Left lung (tissue), 10 donors: ENCODE data around the gene LRRC52. TPM values are rescaled to one million over a fixed set of nuclear protein-coding genes. Genes with fewer than 3 reads are reported as not detected.

ENCODE experiments used
- ATAC-seq: fragments of 200-7000 bp; cut with Tn5 transposase; one replicate; pipeline ENCODE4 v1.9.1; 2020; ENCODE audit warnings: moderate library complexity
- DNase-seq, 4 donors: peaks; one replicate each; pipeline ENCODE4 v3.0.0-alpha.2; 2013 to 2020
- H3K27ac ChIP-seq, 2 donors: fragments of 200-600 bp; sonication (generic) in 1 of 2; one replicate each; pipeline versions ENCODE4 v1.5.0 to v1.8.0; 2020 to 2021
- H3K27me3 ChIP-seq, 2 donors: fragments of 200-600 bp; sonication (generic) in 1 of 2; one replicate each; pipeline versions ENCODE4 v1.5.0 to v1.8.0; 2020 to 2021
- H3K36me3 ChIP-seq, 2 donors: fragments of 200-600 bp; sonication (generic) in 1 of 2; one replicate each; pipeline versions ENCODE4 v1.5.0 to v1.8.0; 2020 to 2021
- H3K4me1 ChIP-seq, 2 donors: fragments of 200-600 bp; one replicate each; pipeline ENCODE4 v1.8.0; 2021
- H3K4me3 ChIP-seq, 2 donors: fragments of 200-600 bp; sonication (generic) in 1 of 2; one replicate each; pipeline versions ENCODE4 v1.5.0 to v1.8.0; 2020 to 2021; ENCODE audit warnings: mild to moderate bottlenecking in 1 of 2
- H3K9me3 ChIP-seq, 2 donors: fragments of 200-600 bp; sonication (generic) in 1 of 2; one replicate each; pipeline versions ENCODE4 v1.5.0 to v1.8.0; 2020 to 2021
- CTCF ChIP-seq, 2 donors: fragments of 200-600 bp; sonication (generic) in 1 of 2; IDR thresholded peaks; one replicate each; pipeline versions ENCODE4 v1.5.0 to v1.8.0; 2021; ENCODE audit warnings: antibody characterized with exemption in 2 of 2
- intact Hi-C, 2 donors: fragments of 100-400 bp; cut with DNase I; formaldehyde crosslinking; loops; one replicate each; pipeline versions ENCODE4 v1.11.2 to v1.14.2; 2022
- polyA plus RNA-seq, 6 donors: library from polyadenylated mRNA; unstranded; fragments of 120-200 nt; gene quantifications; one replicate each; pipeline ENCODE4 v1.2.1, GENCODE V29; 2013; ENCODE audit not compliant: insufficient read length in 6 of 6
- total RNA-seq, 2 donors: library from RNA; stranded (reverse); fragmentation: NEBNext Ultra II Directional; extraction: Animal tissue kit (Norgen Biotek cat#: 25700); gene quantifications; one replicate each; pipeline ENCODE4 v1.2.1, GENCODE V29; 2021
- donor health status: DM: no; HTN: yes; CAD: no.
- donor health status: DM: no; HTN: no; CAD: no.

Gene LRRC52
- total and polyA plus RNA-seq, 8 donors: not detected

GRCh38 chr1:165512816-165513215 is 31.0 kb upstream of the LRRC52 start:
- Histone ChIP-seq H3K4me3 (no peak overlapping the region), H3K36me3 (no peaks in the 10 kb centered on the region), H3K27me3 (no peaks in the 10 kb centered on the region), H3K4me1 (no peaks in the 10 kb centered on the region), H3K27ac (no peak overlapping the region), H3K9me3 (no peaks in the 10 kb centered on the region)
- ATAC-seq (no peak), DNase-seq (no peak)
- TF ChIP-seq CTCF (IDR thresholded peaks at IDR 0.05): no peak
- intact Hi-C loops: no loop called here

- DNase-seq: no peak
- Histone ChIP-seq H3K9me3 (no peaks in the 10 kb centered on the region), H3K36me3 (no peaks in the 10 kb centered on the region), H3K27ac (no peak overlapping the region), H3K27me3 (no peaks in the 10 kb centered on the region), H3K4me3 (no peak overlapping the region), H3K4me1 (no peaks in the 10 kb centered on the region)
- intact Hi-C loops: no loop called here
- TF ChIP-seq CTCF (IDR thresholded peaks at IDR 0.05): no peak
- ATAC-seq: no peak
Measured at GRCh38 chr1:165516469-165516868, 27.3 kb upstream of the LRRC52 start.

GRCh38 chr1:165520646-165521045 is 23.2 kb upstream of the LRRC52 start:
- no peaks in the 10 kb centered on the region for H3K4me1 ChIP-seq
- ATAC-seq: no peak
- no peak overlapping the region for H3K4me3 ChIP-seq
- TF ChIP-seq CTCF (IDR thresholded peaks at IDR 0.05): no peak
- DNase-seq: no peak
- H3K9me3 ChIP-seq: peaks cover 0 to 10% of the 10 kb centered on the region in 2 donors
- no peaks in the 10 kb centered on the region for H3K36me3 ChIP-seq
- intact Hi-C loops: no loop called here
- H3K27ac ChIP-seq: no peak overlapping the region
- H3K27me3 ChIP-seq: no peaks in the 10 kb centered on the region

GRCh38 chr1:165524639-165525285 is 19.0 kb upstream of the LRRC52 start:
- intact Hi-C loops: no loop called here
- no peak for TF ChIP-seq CTCF (IDR thresholded peaks at IDR 0.05)
- Histone ChIP-seq H3K9me3 (peaks cover 0 to 10% of the 10 kb centered on the region in 2 donors), H3K36me3 (no peaks in the 10 kb centered on the region), H3K4me1 (no peaks in the 10 kb centered on the region), H3K27ac (no peak overlapping the region), H3K27me3 (no peaks in the 10 kb centered on the region), H3K4me3 (no peak overlapping the region)
- no peak for DNase-seq
- no peak for ATAC-seq

- H3K27me3 ChIP-seq: no peaks in the 10 kb centered on the region
- no peak for DNase-seq
- no peak for ATAC-seq
- no peak overlapping the region for H3K4me3 ChIP-seq
- H3K27ac ChIP-seq: no peak overlapping the region
- H3K9me3 ChIP-seq: peaks cover 0 to 10% of the 10 kb centered on the region in 2 donors
- no peak for TF ChIP-seq CTCF (IDR thresholded peaks at IDR 0.05)
- H3K4me1 ChIP-seq: no peaks in the 10 kb centered on the region
- intact Hi-C loops: no loop called here
- H3K36me3 ChIP-seq: no peaks in the 10 kb centered on the region
Measured at GRCh38 chr1:165525708-165526107, 18.1 kb upstream of the LRRC52 start.
